ENCODE measurements around the gene MAP3K1. TPM values are rescaled to one million over a fixed set of nuclear protein-coding genes. Genes with fewer than 3 reads are reported as not detected.

Gene MAP3K1
- total RNA-seq, 1 donor from 2014 or later = 10.3 TPM

DNA sequence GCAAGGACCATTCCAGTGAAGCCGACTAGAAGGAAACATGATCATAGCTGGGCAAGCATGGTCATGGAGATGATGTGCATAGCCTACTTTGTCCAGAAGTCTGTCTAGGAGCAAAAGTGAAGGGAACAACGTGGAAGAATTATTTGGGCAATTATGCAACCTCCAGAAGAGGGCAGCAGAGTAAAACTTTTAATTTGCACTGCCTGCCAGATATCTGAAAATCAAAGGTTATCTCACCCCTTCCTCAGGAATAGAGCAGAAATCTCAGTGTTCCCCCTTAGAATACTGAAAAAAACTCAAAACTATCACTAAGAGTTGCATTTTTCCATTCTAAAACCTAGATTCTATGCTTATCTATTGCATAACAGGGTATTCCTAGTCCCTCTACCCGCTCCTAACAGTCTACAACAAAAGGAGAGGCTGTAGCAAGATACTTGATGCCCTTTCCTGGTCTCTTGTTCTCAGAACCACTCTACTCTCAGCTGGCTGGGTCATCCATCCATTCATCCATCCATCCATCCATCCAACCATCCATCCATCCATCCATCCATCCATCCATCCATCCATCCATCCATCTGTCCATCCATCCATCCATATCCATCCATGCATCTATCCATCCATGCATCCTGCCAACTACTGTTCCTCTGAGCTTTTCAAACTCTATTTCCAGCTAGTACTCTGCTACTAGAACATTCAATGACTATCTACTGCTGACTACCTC, 85.7 kb downstream of the MAP3K1 start:
- no peaks in the 10 kb centered on the region for H3K36me3 ChIP-seq (ENCODE audit: control insufficient read depth, insufficient read depth, low read length)
- DNase-seq (ENCODE audit: low read depth) (peak; percentile 50), FAIRE-seq (no peak)
- TF ChIP-seq, protein P1, sequence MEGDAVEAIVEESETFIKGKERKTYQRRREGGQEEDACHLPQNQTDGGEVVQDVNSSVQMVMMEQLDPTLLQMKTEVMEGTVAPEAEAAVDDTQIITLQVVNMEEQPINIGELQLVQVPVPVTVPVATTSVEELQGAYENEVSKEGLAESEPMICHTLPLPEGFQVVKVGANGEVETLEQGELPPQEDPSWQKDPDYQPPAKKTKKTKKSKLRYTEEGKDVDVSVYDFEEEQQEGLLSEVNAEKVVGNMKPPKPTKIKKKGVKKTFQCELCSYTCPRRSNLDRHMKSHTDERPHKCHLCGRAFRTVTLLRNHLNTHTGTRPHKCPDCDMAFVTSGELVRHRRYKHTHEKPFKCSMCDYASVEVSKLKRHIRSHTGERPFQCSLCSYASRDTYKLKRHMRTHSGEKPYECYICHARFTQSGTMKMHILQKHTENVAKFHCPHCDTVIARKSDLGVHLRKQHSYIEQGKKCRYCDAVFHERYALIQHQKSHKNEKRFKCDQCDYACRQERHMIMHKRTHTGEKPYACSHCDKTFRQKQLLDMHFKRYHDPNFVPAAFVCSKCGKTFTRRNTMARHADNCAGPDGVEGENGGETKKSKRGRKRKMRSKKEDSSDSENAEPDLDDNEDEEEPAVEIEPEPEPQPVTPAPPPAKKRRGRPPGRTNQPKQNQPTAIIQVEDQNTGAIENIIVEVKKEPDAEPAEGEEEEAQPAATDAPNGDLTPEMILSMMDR (IDR thresholded peaks at IDR 0.05; ENCODE audit: insufficient read depth, low read length, severe bottlenecking) = peak; percentile 66
- H3K4me3 ChIP-seq (ENCODE audit: low read depth, low read length) = no peak overlapping the region
- no peaks in the 10 kb centered on the region for H3K27me3 ChIP-seq (ENCODE audit: control insufficient read depth, insufficient read depth, low read length)

DNA sequence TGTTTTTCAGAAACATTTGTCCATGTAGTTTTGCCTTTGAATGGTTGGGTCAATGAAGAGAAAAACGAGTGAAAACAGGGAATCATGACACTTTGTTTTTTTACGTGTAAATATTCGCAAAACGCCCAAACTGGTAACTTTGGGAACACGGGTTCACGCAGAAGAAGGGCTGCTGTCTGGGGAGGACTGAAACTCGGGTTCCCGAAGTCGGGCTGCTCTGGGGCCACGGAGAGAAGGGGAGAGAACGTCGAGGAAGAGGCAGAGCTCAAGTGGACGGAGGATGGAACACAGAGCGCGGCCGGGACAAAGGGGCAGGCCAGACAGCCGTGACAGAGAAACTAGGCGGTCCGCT, 93.6 kb downstream of the MAP3K1 start:
- DNase-seq (ENCODE audit: low read depth) = no peak

DNA sequence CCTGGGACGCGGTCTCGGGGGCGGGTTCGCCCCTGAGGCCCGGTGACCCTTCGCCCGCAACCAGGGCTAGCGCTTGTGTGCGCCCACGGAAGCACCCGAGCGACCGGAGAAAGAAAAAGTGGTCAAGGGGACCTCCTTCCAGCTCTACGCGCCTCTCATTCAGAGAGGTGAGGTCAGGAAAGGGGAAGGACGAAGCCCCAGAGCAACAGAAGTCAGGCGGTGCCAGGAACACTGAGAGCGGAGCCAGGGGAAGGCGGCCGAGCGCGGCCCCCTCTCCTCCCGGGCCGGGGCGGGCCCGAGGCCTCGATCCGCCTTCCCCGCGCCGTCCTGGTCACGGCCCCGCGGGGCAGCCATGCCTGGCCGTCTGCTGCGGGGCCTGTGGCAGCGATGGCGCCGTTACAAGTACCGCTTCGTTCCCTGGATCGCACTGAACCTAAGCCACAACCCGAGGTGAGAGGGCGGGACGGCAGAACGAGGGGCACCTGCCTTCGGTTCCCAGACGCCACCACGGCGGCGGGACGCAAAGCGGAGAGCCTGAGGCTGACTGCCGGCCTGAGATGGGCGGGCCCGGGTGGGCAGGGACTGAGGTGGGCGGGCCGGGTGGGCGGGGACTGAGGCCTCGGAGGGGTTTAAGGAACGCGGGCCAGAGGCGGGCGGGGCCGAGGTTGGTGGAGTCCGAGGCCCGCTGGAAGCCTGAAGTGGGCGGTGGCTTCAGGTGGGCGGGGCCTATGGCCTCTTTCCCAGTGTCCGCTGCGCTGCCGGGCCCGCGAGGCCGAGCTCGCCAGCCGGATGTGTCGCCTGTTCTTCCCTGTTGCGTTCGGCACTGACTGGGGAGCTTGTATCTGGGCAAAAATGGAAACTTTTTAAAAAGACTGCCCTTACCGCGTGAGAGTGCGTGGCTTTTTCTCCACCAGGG, 94.2 kb downstream of the MAP3K1 start, which contains the start of gene SETD9:
TSS of gene SETD9 (plus strand) at position 303 of the 916 bp plus-strand sequence. CDS start at position 353, 50 bp downstream.
- Histone ChIP-seq H3K4me3 (ENCODE audit: low read depth, low read length) (peak within 1 kb of the TSS; percentile 74), H3K27me3 (ENCODE audit: control insufficient read depth, insufficient read depth, low read length) (no peaks in the 10 kb centered on the region), H3K36me3 (ENCODE audit: control insufficient read depth, insufficient read depth, low read length) (peaks cover 1% of the 10 kb centered on the region)
- TF ChIP-seq, protein P1 (IDR thresholded peaks at IDR 0.05; ENCODE audit: insufficient read depth, low read length, severe bottlenecking) = no peak
- no peak for FAIRE-seq
- peak; percentile 89 for DNase-seq (ENCODE audit: low read depth)

More for the DNA sequence above, 93.6 kb downstream of the MAP3K1 start:
- H3K36me3 ChIP-seq (ENCODE audit: control insufficient read depth, insufficient read depth, low read length) = peaks cover 1% of the 10 kb centered on the region
- TF ChIP-seq, protein P1 (IDR thresholded peaks at IDR 0.05; ENCODE audit: insufficient read depth, low read length, severe bottlenecking) = no peak
- no peaks in the 10 kb centered on the region for H3K27me3 ChIP-seq (ENCODE audit: control insufficient read depth, insufficient read depth, low read length)
- no peak for FAIRE-seq
- H3K4me3 ChIP-seq (ENCODE audit: low read depth, low read length) = peak overlapping the region; percentile 74

DNA sequence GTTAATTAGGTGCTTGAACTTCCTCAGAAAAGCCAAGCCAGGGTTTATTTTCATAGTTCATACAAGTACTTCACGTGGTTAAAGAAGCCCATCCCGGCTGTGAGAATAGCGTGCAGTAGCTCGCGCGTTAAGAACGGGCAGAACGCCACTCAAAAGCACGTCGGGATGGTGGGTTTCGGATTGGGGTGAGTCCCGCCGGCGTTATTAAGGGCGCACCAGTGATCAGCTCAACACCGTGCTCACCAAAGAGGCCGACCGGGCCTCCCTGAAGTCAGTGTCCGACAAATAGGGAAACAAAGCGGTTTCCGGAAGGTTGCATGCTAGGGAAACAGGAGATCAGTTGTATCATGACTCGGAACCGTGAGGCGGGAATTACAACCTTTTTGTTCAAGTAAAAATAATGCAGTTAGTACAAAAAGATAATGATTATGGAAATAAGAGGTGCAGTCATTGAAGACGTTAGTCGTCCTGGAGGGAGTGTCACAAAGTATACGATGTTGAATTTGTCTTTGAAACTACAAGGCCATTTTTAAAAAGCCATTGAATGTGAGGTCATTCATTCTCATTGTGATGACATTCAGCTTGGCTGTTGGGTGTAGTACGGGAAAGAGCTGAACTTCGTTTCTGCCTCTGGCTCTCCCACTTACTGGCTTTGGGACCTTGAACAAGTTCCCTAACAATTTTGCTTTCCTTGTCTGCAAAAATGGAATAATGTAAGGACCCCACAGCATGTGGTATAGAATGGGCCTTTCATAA, 95.0 kb downstream of the MAP3K1 start:
- Histone ChIP-seq H3K4me3 (ENCODE audit: low read depth, low read length) (peak overlapping the region; percentile 63), H3K36me3 (ENCODE audit: control insufficient read depth, insufficient read depth, low read length) (peaks cover 1% of the 10 kb centered on the region), H3K27me3 (ENCODE audit: control insufficient read depth, insufficient read depth, low read length) (no peaks in the 10 kb centered on the region)
- FAIRE-seq (no peak), DNase-seq (ENCODE audit: low read depth) (peak; percentile 53)
- TF ChIP-seq, protein P1 (IDR thresholded peaks at IDR 0.05; ENCODE audit: insufficient read depth, low read length, severe bottlenecking) = no peak

DNA sequence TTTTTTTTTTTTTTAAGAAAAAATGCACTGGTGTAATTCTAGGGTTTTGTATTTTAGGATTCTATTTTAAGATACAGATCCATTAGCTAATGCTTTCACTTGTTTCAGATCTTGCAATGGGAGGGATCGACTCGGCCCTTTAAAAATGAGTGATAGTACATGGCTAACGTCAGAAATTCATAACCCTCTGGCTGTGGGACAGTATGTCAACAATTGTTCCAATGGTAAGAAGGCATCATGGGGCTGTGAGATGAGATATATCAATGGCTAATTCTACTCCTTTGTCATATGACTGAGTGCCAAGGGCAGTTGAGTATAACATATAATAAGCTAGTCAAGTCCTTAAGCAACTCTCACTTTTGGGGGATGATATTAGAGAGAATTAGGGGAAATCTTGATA, 98.4 kb downstream of the MAP3K1 start:
- H3K36me3 ChIP-seq (ENCODE audit: control insufficient read depth, insufficient read depth, low read length) = peaks cover 1% of the 10 kb centered on the region
- DNase-seq (ENCODE audit: low read depth) (no peak), FAIRE-seq (no peak)
- TF ChIP-seq, protein P1 (IDR thresholded peaks at IDR 0.05; ENCODE audit: insufficient read depth, low read length, severe bottlenecking) = no peak
- H3K27me3 ChIP-seq (ENCODE audit: control insufficient read depth, insufficient read depth, low read length) = no peaks in the 10 kb centered on the region
- no peak overlapping the region for H3K4me3 ChIP-seq (ENCODE audit: low read depth, low read length)

Measured in bronchial epithelial cell (primary cell).